NCI-H345 treated with DMSO at 0.1 percent for 48 hours (cell line): ENCODE measurements around the gene DCHS2.

Experiments
- DNase-seq: peaks from one replicate; lab custom pipeline; 2025; ENCODE audit not compliant: unreplicated experiment; lab: John Stamatoyannopoulos, UW

The DCHS2 gene

DNA sequence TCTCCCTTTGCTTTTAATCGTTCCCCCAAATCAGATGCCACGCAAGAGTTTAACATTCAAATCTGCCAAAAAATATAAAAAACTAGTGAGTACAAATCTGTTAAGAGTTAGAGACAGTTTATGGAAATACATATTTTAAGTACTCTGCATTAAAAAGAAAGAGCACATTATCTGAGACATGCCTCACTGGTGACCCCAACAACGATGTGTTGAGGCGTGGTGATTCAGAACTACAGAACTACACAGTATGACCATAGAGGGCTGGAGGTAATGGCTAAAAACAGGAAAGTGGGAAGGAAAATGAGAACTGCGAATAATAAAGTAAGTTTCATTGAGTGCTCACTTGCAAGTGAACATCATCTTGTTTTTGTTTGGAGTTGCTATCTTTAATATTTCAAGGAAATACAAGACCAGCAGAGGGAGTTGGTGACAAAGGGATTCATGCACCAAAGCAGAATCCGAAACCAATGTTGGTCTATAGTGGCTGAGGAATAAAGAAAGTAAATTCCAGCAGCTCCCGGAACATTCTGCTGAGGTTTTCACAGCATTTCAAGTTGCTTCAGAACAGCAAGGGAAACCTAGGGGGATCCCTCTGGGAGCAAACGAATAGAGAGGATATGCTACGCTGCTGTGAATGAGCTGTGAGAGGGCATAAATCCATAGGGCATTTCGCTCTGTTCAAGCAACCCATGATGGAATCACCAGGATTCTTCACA is 92.2 kb downstream of the DCHS2 start:
- DNase-seq = no peak

DNA sequence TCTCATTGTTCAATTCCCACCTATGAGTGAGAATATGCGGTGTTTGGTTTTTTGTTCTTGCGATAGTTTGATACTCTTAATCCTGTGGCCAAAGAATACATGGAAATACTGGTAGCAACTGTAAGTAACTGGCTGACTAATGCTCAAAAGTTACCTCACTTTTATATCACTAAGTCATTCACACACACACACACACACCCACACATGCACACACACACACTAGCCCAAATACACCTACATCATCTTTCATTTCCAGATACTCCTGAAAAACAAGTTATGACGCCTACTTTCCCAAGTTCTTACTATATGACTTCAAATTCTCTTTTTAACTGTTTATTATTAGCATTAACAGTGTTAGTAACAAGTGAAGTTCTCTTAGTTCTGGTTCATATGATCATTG is 101.3 kb downstream of the DCHS2 start:
- no peak for DNase-seq

DNA sequence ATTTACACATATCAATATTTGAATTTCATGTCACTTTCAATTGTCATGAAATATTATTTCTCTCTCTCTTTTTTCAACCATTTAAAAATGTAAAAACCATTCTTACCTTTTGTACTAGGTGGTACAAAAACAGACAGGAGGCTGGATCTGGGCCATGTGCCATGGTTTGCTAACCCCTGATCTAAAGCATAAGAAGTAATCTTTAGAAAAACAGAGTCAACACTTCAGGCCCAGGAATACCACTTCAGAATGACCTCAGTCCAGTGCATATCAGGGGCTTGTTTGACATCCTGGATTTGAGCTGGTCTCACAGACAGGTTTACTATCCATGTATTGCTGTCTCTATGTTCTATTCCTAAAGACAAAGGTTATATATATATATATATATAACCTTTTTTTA is 102.5 kb downstream of the DCHS2 start:
- no peak for DNase-seq

DNA sequence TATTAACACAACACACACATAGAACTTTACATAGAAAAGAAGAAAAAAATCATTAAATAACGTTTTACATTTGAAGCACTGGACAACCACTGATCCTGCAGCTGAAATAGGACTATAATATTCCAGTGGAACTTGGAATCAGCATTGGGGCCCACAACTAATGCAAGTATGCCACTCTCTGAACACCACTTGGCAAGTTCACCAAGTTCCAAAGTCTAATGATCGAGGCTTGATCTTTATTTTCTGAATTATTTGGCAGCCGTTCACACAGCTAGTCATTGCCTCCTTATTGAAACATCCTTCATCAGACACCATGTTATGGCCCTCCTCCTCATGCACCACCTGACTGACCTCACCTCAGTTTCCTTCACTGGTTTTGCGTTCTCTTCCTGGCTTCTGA is 107.6 kb downstream of the DCHS2 start:
- no peak for DNase-seq

DNA sequence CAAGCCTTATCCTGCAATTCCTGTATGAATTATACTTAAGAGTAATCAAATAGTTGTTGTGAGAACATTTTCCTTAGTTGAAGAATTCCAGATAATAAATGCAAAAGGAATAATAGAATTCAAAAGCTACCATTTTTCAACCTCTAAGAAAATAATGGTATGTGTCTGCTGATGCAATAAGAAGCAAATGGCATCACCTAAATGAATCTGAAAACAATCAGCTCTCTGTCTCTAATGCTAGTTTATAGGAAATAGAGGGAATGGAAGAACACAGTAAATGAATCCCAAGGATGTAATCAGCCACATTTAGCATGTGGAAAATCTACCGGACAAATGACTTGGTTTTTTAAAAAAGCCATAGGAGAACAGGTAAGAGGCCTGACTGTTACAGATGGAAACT is 115.1 kb downstream of the DCHS2 start:
- no peak for DNase-seq

DNA sequence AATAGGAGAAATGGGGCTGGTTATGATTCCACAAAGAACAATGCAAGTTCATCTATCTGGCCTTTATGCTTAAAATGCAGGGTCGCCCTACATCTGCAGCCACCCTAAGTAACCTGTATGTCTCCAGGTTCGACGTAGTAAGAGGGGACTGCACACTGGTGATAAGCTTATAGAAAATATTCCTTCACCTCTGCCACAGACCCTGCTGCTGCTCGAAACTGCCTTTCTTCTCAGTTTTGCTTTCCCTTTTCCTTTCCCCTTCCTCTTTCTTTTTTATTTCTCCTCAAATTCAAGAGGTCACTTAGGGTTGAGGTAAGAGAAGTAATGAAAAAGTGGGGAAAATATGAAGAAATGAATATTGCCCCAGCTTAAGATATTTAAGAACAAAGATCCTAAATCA is 123.5 kb downstream of the DCHS2 start:
- DNase-seq = no peak

DNA sequence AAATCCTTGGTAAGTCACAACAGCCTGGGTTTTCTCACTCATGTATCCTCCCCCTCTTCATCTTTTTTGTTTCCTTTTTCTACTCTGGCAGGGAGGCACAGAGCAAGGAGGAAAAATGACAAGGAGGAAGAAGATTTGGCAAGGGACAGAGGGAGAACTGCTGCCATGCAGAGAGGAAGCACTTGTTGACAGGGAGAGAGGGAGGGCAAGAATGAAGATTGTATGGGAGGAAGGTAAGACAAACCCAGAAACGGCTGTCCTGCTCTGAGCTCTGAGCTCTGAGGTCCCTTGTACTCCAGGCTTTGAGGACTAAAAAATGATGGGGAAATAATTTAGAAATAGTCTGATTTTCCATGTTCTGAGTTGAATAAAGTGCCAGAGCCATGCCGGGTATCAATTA is 123.9 kb downstream of the DCHS2 start:
- DNase-seq = no peak

DNA sequence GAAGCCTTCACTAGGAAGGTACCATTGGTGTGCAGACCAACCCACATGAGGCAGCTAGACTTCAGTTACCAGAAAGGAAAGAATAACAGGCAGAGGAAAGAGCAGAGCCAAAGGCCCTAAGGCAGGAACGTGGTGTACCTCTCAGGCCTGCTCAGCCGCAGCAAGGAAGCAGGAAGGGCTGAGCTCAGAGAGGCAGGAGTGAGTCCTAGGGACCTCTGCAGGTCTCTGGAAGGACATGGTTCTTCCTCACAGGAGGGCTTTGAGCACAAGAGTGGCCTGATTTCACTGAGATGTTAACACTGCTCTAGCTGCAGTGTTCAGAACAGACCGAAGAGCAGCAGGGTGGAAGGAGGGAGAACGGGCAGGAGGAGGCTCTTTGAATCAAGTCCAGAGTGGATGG is 124.6 kb downstream of the DCHS2 start:
- no peak for DNase-seq

DNA sequence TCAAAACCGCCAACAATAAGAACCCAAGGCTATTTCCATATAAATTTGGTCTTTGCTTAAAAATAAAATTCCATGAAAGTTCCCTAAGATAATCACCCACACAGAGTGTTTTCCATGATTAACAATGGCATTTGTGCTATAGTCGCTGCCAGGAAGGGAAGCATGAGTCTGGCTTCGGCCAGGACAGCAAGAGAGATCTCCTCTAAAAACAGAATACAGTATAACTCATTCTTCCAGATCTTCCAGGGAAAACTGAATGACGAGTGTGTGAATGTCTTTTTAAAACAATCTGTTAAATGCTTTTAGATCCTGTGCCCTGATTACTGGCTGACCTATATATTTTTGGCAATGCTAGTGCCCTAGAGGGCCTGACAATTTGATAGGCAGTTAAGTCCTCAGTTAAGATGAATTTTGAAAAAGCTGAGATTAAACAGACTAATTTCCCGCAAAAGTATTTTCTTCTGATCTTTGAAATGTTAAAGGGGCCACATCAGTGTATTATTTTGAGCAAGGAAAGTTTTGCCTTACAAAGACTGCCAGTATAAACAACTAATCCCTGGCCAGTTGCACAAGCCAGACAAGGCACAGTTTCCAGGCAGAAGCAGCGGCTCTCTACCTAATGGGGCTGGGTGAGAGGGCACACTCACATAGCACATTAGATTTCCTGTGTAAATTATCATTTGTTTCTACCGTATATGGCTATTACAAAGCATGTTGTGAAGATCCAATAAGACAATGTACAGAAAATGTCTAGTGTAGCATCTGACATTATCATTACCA is 127.3 kb downstream of the DCHS2 start:
- no peak for DNase-seq

DNA sequence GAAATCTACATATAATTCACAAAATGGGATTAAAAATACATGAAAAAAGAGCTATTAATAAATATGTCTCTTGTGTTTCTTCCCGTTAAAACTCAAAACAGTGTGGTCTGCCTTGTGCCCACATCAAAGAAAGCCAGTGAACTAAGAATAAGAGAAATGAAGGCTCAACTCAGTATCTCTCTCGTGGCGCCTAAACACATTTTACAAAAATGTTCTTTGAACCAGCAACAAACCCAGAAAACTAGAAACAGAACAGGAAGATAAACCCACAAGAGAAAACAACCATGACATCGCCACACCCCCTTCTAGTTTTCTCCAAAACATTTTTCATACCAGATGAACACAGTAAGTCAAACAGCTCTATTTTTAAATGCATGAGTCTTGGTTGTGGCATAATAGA is 130.1 kb downstream of the DCHS2 start:
- DNase-seq = no peak

DNA sequence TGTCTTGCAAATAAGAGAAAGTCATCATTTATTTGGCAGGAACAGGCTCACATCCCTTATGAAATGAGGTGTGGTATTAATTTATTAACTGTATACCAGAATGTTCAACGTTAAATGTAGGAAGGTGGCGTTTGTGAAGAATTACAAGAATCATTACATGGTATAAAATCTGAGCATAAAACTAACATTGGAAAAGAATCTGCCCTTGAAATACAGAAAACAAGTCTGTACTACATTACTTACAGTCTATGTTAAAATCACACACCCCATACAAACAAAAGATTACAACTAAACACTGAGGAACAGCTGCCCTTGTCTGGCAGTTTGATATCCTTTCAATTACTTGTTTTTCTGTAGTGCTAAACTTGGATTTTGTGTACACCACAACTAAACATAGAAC is 131.1 kb downstream of the DCHS2 start:
- no peak for DNase-seq

DNA sequence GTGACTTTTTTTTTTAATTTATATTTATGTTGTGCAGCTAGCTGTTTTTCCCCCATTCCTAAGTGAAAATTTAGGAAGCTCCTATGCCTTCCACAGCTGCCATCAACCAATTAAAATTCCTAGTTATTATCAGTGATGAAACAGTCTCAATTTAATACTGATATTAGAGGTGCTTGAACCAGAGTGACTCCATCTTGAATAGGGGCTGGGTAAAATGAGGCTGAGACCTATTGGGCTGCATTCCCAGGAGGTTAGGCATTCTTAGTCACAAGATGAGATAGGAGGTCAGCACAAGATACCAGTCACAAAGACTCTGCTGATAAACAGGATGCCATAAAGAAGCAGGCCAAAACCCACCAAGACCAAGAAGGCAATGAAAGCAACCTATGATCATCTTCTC is 136.7 kb downstream of the DCHS2 start:
- DNase-seq = no peak

DNA sequence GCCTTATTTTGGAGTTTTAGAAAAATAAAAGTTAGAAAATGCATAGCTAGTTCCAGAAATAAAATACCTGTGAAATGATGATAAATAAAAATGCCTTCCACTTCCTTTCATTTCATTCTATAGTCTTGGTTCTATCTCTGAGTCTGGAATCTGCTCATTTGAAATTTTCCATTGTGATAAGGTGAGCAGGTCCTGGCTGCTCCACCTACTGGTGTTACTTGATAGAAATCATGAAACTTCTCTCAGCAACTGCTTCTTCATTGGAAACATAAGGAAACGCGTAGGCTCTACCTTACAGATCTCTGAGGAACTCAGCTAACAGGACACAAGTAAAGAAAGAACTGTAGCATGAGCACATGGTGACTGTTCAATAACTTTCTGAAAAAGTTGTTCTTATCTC is 141.8 kb downstream of the DCHS2 start:
- no peak for DNase-seq

DNA sequence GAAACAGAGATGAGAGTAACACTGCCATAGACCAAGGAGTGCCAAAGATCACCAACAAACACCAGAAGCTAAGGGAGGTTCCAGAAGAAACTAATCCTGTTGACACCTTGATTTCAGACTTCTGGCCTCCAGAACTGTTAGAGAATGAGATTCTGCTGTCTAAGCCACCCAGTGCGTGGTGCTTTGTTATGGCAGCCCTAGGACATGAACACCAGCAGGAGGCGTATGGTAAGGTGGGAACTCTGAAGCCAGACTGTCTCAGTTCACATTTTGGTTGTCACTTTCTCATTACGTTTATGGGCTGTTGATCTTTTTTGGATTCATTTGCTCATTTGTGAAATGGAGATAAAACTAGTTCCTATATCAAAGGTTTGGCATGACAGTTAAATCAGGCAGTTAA is 142.9 kb downstream of the DCHS2 start:
- no peak for DNase-seq

DNA sequence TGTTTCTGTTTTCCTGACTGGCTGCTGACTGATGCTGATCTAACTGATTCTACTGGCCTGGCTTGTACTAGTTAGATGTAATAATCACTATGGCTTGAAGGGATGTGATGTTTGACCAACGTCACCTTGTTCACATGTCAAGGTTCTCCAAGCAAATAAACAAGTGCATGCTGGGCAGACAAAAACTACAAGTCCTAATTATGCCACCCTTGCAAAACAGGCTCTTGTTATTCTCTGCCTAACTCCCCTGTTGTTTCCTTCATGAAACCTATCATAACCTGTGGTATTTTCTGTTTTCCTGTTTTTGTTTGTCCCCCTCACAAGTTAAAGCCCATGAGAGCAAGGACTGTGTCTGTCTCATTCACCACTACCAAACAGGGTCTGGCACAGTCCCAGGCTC is 146.2 kb downstream of the DCHS2 start:
- DNase-seq = no peak

DNA sequence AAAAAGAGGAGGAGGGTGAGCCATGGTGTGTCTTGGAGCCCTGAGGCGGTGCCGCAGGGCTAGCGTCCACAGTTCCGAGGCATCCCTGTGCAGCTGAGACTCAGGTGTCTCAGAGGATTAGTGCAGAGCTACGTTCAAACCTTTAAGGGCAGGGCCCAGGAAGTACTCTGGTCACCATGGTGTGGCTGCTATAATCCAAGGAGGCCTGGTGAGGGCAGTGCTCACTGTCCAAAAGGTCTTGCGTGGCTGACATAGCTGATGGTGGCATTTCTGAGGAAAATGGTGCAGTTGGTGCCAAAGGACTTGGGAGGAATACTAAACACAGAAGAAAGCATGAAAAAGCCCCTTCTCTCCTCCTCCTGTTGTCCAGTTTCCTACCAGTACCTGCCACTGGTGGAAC is 146.9 kb downstream of the DCHS2 start:
- no peak for DNase-seq

DNA sequence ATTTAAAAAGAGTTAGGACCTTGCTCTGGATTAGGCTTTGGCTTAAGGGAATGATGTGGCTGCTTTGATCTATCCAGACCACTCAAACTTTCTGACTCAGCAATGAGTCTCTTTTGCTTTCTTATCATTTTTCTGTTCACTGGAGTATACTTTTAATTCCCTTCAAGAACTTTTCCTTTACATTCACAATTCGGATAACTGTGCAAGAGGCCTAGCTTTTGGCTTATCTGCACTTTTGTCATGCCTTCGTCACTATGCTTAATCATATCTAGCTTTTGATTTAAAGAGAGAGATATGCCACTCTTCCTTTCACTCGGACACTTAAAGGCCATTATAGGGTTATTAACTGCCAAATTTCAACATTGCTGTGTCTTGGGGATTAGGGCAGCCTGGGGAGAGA is 147.9 kb downstream of the DCHS2 start:
- no peak for DNase-seq

DNA sequence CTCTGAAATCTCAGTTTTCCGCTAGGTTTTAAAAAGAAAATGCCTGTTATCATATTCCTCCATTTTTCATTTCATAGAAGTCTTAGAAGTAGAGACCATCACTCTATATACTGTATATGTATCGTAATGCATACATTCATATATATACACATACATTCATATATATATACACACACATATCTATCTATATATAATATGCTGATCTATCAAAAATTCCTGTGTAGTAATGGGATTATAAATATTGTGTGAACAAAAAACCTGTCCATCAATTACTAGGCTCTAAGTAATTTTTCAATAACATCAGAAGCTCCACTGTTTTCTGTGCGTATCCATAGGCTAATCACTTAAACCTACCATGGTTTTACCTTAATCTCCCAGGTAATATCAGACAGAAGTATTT is 150.2 kb downstream of the DCHS2 start:
- no peak for DNase-seq

DNA sequence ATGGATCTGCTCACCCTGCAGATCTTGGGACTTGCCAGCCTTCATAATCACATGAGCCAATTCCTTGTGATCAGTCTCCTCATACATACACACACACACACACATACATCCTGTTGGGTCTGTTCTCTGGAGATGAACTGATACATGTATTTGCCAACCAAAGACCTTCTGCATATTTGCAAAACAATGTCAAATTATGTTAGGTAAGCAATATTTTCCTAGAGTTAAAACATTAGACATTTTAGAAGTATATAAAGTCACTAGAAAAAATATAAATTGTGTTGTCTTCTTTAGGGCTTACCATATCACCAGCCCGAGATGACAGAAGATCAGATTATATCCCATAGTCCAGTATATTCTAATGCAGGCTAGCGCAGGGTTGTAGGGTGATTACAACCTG is 156.0 kb downstream of the DCHS2 start:
- no peak for DNase-seq

DNA sequence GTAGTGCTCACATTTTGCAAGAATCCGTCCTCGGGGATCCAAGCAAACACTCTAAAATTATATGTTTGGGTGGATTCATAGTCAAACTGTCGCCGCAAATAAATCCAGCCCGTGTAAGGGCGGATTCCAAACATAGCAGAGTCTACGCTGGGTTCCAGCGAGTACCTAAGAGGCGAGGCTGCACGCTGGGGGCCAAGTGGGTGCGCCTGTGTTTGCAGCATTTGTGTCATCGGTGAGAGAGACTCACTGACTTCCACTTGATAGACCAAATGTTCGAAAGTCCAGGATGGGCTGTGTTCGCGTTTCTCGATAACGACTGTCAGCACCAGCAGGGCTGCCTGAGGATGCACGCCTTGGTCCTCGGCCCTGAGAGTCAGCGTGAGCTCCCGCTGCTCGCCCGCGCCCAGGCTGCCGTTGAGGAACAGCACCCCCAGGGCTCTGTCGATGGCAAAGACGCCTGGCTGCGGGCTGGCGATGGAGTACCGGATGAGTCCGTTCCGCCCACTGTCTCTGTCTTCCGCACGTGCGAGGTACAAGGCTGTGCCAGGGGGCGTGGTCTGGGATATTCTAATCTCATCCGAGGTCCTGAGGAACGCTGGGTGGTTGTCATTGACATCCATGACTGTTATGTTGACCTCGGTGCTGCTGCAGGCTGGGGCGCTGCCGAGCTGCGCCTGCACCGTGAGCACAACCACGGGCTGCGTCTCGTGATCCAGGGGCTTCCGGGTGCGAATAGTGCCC is 158.7 kb downstream of the DCHS2 start:
- DNase-seq = no peak

DNA sequence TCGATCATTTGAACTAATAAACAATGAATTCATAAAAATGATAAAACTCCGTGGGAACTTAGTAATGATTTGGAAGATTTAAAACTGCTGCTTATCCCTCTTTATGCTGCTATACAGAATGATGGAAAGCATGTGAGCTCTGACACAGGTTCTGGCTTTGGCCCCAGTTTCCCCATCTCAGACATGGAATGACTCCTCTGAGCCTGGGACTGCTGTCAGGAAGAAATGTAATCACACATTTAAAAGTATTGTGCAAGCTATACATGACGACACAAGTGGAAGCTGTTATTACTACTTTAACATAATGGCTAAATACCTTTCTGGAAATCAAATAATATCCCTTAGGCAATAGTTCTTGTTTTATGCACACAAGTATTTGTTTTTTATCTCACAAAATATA is 161.7 kb downstream of the DCHS2 start:
- no peak for DNase-seq

DNA sequence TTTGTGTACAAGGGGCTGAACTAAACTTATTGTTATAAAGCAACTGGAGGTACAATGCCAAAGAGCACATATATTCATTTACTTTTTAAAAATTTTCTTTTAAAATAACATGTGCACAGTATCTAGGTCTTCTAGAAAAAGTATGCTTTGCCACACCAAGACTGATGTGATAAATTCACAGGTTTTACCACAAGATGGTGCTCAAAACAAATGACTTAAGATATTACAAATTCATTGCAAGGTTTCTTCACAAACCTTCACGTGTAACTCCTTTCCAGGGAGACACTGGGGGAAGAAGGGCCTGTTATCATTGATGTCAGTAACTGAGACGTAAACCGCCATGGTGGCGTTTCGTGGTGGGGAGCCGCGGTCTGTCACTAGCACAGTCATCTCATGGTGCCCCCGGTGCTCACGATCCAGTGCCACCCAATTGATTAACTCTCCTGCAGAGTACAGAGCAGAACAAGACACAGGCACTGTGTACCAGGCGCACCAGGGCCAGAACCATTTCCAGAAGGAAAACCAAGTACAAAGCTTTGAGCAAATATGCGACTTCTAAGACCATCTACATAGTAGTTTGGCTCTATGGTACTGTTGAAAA is 162.2 kb downstream of the DCHS2 start:
- no peak for DNase-seq
